Muscle layer of colon (tissue), 2 donors: ENCODE data around the gene LNP1.

Source experiments
- H3K27ac ChIP-seq: one replicate; pipeline ENCODE4 v1.7.0; 2013; ENCODE audit warnings: low read depth, mild to moderate bottlenecking, low read length, moderate library complexity
- H3K27me3 ChIP-seq, 2 donors: one replicate each; pipeline ENCODE4 v1.7.0; 2013; ENCODE audit warnings: low read length in 2 of 2, mild to moderate bottlenecking in 2 of 2; ENCODE audit not compliant: insufficient read depth in 2 of 2, control insufficient read depth in 1 of 2
- H3K36me3 ChIP-seq: one replicate; pipeline ENCODE4 v1.7.0; 2013; ENCODE audit warnings: mild to moderate bottlenecking, low read length; ENCODE audit not compliant: insufficient read depth
- H3K4me1 ChIP-seq: one replicate; pipeline ENCODE4 v1.7.0; 2013; ENCODE audit warnings: mild to moderate bottlenecking, low read length; ENCODE audit not compliant: insufficient read depth
- H3K4me3 ChIP-seq, 2 donors: one replicate each; pipeline ENCODE4 v1.7.0; 2013; ENCODE audit warnings: low read length in 2 of 2, low read depth in 1 of 2, mild to moderate bottlenecking in 1 of 2, moderate library complexity in 1 of 2
- H3K9ac ChIP-seq: one replicate; pipeline ENCODE4 v1.7.0; 2013; ENCODE audit warnings: low read length
- H3K9me3 ChIP-seq: one replicate; pipeline ENCODE4 v1.7.0; 2013; ENCODE audit warnings: mild to moderate bottlenecking, low read length
- donor health status: abdominal sarcoma.
- donor health status: Adenocarcinoma of cecum.

Gene LNP1

DNA sequence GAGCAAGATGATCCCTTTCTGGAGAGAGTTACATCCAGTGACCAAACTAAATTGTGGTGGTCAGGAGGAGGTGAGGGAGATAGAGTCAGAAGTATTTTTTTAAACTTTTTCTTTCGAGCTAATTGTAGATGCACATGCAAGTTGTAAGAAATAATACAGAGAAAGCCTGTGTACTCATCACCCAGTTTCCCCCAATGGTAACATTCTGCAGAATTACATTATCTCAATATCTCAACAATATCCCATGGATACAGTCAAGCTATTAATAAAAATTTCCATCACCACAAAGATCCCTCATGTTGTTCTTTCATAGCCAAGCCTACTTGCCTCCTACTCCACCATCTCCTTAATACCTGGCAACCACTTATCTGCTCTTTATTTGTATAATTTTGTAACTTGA, 87.8 kb downstream of the LNP1 start:
- Histone ChIP-seq H3K4me1 (peaks cover 4% of the 10 kb centered on the region), H3K36me3 (no peaks in the 10 kb centered on the region), H3K9me3 (no peaks in the 10 kb centered on the region), H3K9ac (no peak overlapping the region), H3K27me3 (no peaks in the 10 kb centered on the region), H3K4me3 (no peak overlapping the region), H3K27ac (no peak overlapping the region)

DNA sequence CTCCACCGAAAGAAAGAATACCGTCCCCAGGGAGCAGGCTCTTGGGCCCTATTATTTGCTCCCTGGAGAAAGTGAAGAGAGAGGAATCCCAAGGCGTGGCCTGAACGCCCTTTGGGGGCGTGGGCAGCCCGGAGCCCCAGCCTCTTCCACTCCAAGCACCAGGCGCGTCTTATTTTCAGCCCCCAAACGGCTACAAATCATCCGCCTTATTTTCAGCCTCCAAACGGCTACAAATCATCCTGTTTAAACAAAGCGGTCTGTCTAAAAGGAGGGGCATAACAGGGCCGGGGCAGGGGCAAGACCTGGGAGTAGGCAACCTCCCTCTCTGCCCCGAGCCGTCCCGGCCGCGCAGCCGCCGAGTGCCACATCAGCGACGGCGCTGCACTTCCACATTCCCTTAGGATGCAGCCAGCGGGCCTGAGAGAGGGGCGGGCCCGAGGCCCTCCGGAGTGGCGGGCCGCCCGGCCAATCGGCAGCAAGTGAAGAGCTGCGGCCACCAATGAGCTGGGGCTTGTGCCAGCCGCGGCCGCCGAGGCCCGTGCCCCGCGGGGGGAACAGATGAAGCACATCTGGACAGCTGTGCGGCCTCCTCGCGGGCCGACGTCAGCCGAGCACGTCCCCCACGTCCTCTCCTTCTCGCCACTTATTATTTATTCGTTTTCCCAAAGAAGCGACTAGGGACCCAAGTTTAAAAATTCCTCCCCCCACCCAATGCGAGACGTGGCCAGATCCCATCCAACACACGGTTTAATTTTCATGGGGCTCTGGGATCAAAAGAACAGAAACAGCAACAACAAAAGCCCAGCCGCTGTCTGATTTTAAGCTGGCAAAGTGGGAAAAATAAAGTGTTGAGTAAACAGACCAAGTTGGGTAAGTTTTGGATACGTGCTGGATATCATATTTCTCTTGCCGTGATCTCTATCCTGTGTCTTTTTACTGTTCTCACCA, 91.0 kb downstream of the LNP1 start, which contains the start of gene TMEM45A:
Gene TMEM45A, plus strand, starts transcription at position 561 of the 948 bp plus-strand sequence. CDS start 62,593 bp downstream, outside the sequence.
- H3K9me3 ChIP-seq: no peaks in the 10 kb centered on the region
- peaks cover 4% of the 10 kb centered on the region for H3K4me1 ChIP-seq
- no peaks in the 10 kb centered on the region for H3K36me3 ChIP-seq
- peak within 1 kb of the TSS; percentile 60 for H3K27ac ChIP-seq
- peak within 1 kb of the TSS; percentile 86 for H3K9ac ChIP-seq
- H3K27me3 ChIP-seq: no peaks in the 10 kb centered on the region
- peak within 1 kb of the TSS; percentile 60 to 82 for H3K4me3 ChIP-seq

DNA sequence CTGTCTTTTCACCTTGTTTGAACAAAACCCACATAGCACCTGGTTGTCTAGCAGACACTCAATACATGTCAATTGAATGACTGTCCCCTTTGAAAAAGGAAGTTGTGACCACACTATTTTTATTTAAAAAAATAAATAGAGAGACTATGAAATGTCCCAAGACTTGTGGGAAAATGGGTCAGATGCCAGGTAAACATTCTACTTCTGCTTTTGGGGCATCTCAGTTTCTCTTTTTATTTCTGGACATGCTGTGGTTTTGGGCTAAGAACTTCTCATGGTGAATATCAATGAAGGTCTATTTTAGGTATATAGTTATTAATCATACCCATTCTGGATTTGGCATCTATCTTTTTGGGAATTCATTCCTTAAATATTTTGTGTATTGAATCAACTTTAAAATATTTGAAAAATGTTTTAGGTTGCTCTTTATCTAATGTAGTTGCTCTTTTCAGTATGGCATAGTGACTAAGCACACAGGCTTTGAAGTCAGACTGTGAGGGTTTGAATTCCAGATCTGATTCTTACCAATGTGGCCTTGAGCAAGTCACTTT, 95.4 kb downstream of the LNP1 start:
- H3K4me3 ChIP-seq: no peak overlapping the region
- no peaks in the 10 kb centered on the region for H3K27me3 ChIP-seq
- peaks cover 4% of the 10 kb centered on the region for H3K4me1 ChIP-seq
- no peak overlapping the region for H3K9ac ChIP-seq
- H3K36me3 ChIP-seq: no peaks in the 10 kb centered on the region
- no peak overlapping the region for H3K27ac ChIP-seq
- H3K9me3 ChIP-seq: no peaks in the 10 kb centered on the region

DNA sequence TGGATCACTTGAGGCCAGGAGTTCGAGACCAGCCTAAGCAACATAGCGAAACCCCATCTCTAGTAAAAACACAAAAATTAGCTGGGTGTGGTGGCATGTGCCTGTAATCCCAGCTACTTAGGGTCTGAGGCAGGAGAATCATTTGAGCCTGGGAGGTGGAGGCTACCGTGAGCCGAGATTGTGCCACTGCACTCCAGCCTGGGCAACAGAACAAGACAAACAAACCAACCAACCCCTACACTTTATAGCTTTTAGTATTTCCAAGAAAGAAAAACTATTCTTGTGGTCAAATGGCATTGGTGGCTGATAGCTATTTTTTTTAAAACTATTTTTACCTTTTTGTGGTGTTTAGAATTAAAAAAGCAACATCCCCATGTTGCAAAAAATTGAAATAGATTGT, 98.3 kb downstream of the LNP1 start:
- H3K9me3 ChIP-seq: no peaks in the 10 kb centered on the region
- no peaks in the 10 kb centered on the region for H3K36me3 ChIP-seq
- H3K4me3 ChIP-seq: no peak overlapping the region
- no peaks in the 10 kb centered on the region for H3K27me3 ChIP-seq
- no peak overlapping the region for H3K9ac ChIP-seq
- H3K27ac ChIP-seq: no peak overlapping the region
- no peaks in the 10 kb centered on the region for H3K4me1 ChIP-seq

DNA sequence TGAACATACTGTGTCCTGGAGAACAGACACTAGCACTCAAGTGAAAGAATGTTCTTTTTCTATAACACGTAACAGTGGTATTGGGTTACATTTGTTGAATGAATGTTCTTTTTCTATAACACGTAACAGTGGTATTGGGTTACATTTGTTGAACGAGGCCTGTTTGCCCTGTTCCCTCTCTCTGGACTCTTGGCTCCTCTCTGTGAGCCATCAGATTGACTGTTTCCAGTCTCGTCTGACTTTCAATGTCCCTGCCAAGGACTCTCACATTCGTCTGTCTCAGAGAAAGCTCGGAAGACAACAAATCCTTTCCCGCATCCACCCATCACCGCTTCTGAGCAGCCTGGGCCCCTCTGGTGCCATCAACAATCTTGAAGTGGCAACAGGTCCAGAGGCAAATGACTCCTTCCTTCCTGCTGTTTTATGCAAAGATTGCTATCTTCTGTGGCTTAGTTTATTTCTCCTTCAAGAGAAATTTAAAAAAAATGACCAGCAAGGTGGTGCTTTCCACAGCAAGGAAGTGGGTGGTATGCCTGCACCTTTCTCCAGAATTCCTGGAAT, 99.1 kb downstream of the LNP1 start:
- no peaks in the 10 kb centered on the region for H3K4me1 ChIP-seq
- no peaks in the 10 kb centered on the region for H3K27me3 ChIP-seq
- no peak overlapping the region for H3K27ac ChIP-seq
- H3K9ac ChIP-seq: no peak overlapping the region
- H3K36me3 ChIP-seq: no peaks in the 10 kb centered on the region
- no peaks in the 10 kb centered on the region for H3K9me3 ChIP-seq
- H3K4me3 ChIP-seq: no peak overlapping the region

DNA sequence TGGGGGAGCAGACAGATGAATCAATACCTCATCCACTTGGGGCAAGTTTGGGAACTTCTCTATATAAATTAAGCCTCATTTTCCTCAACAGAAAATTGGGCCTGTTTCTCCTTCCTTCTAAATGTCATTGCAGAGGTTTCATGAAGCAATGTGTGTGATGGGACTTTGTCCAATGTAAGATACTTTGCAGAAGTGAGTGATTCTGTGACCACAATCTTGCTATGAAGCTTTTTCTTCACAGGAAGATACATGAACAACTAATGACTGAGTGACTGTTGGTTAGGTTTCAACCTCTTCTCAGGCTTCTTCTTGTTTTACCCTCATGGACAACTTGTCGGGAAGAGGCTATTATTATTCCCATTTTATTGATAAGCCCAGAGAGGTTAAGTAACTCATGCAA, 102.1 kb downstream of the LNP1 start:
- Histone ChIP-seq H3K27me3 (no peaks in the 10 kb centered on the region), H3K27ac (no peak overlapping the region), H3K9ac (no peak overlapping the region), H3K9me3 (no peaks in the 10 kb centered on the region), H3K4me3 (no peak overlapping the region), H3K4me1 (no peaks in the 10 kb centered on the region), H3K36me3 (no peaks in the 10 kb centered on the region)
